ENCODE data around the gene BRCA2. TPM values are rescaled to one million over a fixed set of nuclear protein-coding genes. Genes with fewer than 3 reads are reported as not detected.
A peak's percentile ranks its signal among the peaks of the same experiment; 100 is the strongest.

Gene BRCA2, protein sequence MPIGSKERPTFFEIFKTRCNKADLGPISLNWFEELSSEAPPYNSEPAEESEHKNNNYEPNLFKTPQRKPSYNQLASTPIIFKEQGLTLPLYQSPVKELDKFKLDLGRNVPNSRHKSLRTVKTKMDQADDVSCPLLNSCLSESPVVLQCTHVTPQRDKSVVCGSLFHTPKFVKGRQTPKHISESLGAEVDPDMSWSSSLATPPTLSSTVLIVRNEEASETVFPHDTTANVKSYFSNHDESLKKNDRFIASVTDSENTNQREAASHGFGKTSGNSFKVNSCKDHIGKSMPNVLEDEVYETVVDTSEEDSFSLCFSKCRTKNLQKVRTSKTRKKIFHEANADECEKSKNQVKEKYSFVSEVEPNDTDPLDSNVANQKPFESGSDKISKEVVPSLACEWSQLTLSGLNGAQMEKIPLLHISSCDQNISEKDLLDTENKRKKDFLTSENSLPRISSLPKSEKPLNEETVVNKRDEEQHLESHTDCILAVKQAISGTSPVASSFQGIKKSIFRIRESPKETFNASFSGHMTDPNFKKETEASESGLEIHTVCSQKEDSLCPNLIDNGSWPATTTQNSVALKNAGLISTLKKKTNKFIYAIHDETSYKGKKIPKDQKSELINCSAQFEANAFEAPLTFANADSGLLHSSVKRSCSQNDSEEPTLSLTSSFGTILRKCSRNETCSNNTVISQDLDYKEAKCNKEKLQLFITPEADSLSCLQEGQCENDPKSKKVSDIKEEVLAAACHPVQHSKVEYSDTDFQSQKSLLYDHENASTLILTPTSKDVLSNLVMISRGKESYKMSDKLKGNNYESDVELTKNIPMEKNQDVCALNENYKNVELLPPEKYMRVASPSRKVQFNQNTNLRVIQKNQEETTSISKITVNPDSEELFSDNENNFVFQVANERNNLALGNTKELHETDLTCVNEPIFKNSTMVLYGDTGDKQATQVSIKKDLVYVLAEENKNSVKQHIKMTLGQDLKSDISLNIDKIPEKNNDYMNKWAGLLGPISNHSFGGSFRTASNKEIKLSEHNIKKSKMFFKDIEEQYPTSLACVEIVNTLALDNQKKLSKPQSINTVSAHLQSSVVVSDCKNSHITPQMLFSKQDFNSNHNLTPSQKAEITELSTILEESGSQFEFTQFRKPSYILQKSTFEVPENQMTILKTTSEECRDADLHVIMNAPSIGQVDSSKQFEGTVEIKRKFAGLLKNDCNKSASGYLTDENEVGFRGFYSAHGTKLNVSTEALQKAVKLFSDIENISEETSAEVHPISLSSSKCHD (N-terminal part only)
- total RNA-seq, result 10 to 100 TPM; 13.6 to 19.4 TPM
- 4.9 TPM for polyA plus RNA-seq (ENCODE audit: insufficient read depth, low read depth, low replicate concordance)
- long read RNA-seq, donor 1, result 0 reads
- long read RNA-seq, donor 2, partial matches to known transcripts, result 0 of 1 reads
- long read RNA-seq, donor 2, other reads (novel, unspliced or antisense), result 0 of 1 reads

- H3K4me1 ChIP-seq, result peaks cover 3% of the 10 kb centered on the region
- 1 to 2% methylated on average over 17 to 25 of the region's 60 CpGs for WGBS, 2 donors
- TF ChIP-seq POLR2A (IDR thresholded peaks at IDR 0.05) (peak; percentile 47), CTCF (IDR thresholded peaks at IDR 0.05) (no peak)
Measured at GRCh38 chr13:32315238-32316027, at the start of gene BRCA2, which contains the start of gene ZAR1L. Gene BRCA2 (plus strand): TSS chr13:32315508. CDS start chr13:32316461, 953 bp downstream. Gene ZAR1L (minus strand): TSS chr13:32315363. CDS start chr13:32311925, 3,438 bp downstream.

GRCh38 chr13:32265726-32266125 lies 49.6 kb upstream of the BRCA2 start:
- Histone ChIP-seq H3K9me3 (no peaks in the 10 kb centered on the region), H3K4me3 (no peak overlapping the region), H3K27ac (no peak overlapping the region), H3K27me3 (no peaks in the 10 kb centered on the region), H3K36me3 (ENCODE audit: low read depth, missing control alignments) (no peaks in the 10 kb centered on the region), H3K4me1 (no peaks in the 10 kb centered on the region)
- no peak for DNase-seq
- intact Hi-C loops (cut with DNase I; ENCODE audit: low total_unique reads), result no loop called here
- 44 to 74% methylated on average over 2 of the region's 2 CpGs for WGBS, 2 donors
- TF ChIP-seq CTCF (IDR thresholded peaks at IDR 0.05), result no peak
- no peak for TF ChIP-seq POLR2A (IDR thresholded peaks at IDR 0.05)

More at GRCh38 chr13:32315238-32316027, at the start of gene BRCA2, which contains the start of gene ZAR1L:
- intact Hi-C loops (cut with DNase I; ENCODE audit: low total_unique reads), result no loop called here
- H3K27ac ChIP-seq, result peak within 1 kb of the TSS; percentile 82 to 98
- H3K27me3 ChIP-seq, result no peaks in the 10 kb centered on the region
- peak; percentile 95 for DNase-seq
- no peaks in the 10 kb centered on the region for H3K36me3 ChIP-seq (ENCODE audit: low read depth, missing control alignments)
- peak within 1 kb of the TSS; percentile 68 to 77 for H3K4me3 ChIP-seq
- no peaks in the 10 kb centered on the region for H3K9me3 ChIP-seq

- 64 to 66% methylated on average over 1 of the region's 1 CpG for WGBS, 2 donors
- H3K27ac ChIP-seq, result no peak overlapping the region
Measured at GRCh38 chr13:32266130-32266529, 49.2 kb upstream of the BRCA2 start.

More at GRCh38 chr13:32266130-32266529, 49.2 kb upstream of the BRCA2 start:
- Histone ChIP-seq H3K4me1 (no peaks in the 10 kb centered on the region), H3K9me3 (no peaks in the 10 kb centered on the region), H3K27me3 (no peaks in the 10 kb centered on the region), H3K36me3 (ENCODE audit: low read depth, missing control alignments) (no peaks in the 10 kb centered on the region), H3K4me3 (no peak overlapping the region)
- no peak for DNase-seq
- intact Hi-C loops (cut with DNase I; ENCODE audit: low total_unique reads), result no loop called here
- TF ChIP-seq CTCF (IDR thresholded peaks at IDR 0.05), result no peak
- no peak for TF ChIP-seq POLR2A (IDR thresholded peaks at IDR 0.05)

All from testis (tissue), 5 donors.